ENCODE data around the gene PRDM16.

PRDM16 gene

DNA sequence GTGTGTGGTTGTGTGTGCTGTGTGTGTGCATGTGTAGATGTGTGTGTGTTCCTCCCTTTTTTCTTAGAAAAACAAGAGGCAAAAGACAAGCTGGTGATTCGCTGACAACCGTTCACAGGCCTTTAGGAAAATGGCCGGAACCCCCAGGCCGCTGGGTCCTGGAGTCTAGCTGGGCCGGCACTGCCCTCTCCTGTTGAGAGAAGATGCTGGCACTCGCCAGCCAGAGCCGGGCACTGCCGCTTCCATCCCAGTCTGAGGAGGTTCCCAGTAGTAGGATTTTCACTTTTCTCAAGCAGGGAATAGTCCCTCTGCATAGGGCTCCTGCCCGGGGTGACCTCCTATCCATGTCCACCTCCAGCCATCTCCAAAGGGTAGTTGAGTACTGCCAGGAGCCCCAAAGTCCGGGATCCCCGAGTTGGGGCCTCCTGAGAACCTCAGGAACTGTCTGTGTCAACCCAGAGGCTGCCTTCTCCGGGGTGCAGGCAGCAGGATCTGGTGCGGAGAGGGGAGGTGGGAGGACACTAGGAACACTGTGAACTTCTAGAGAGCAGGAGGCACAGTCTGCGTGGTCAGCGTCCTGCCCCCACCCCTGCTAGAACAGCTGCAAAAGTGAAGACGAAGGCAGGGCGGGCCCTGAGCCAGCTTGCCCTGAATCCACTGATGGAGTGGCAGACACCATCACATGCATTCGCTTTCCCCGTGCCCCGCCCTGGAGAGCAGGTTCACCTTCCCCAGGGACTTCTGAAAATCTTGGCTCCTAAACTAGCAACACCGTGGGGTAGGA is 341.3 kb downstream of the PRDM16 start:
- no peak for DNase-seq

DNA sequence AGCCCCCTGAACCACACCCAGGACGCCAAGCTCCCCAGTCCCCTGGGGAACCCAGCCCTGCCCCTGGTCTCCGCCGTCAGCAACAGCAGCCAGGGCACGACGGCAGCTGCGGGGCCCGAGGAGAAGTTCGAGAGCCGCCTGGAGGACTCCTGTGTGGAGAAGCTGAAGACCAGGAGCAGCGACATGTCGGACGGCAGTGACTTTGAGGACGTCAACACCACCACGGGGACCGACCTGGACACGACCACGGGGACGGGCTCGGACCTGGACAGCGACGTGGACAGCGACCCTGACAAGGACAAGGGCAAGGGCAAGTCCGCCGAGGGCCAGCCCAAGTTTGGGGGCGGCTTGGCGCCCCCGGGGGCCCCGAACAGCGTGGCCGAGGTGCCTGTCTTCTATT is 342.8 kb downstream of the PRDM16 start:
- DNase-seq, result no peak

DNA sequence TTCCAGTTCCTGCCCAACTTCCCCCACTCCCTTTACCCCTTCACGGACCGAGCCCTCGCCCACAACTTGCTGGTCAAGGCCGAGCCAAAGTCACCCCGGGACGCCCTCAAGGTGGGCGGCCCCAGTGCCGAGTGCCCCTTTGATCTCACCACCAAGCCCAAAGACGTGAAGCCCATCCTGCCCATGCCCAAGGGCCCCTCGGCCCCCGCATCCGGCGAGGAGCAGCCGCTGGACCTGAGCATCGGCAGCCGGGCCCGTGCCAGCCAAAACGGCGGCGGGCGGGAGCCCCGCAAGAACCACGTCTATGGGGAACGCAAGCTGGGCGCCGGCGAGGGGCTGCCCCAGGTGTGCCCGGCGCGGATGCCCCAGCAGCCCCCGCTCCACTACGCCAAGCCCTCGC is 343.4 kb downstream of the PRDM16 start:
- DNase-seq, result no peak

DNA sequence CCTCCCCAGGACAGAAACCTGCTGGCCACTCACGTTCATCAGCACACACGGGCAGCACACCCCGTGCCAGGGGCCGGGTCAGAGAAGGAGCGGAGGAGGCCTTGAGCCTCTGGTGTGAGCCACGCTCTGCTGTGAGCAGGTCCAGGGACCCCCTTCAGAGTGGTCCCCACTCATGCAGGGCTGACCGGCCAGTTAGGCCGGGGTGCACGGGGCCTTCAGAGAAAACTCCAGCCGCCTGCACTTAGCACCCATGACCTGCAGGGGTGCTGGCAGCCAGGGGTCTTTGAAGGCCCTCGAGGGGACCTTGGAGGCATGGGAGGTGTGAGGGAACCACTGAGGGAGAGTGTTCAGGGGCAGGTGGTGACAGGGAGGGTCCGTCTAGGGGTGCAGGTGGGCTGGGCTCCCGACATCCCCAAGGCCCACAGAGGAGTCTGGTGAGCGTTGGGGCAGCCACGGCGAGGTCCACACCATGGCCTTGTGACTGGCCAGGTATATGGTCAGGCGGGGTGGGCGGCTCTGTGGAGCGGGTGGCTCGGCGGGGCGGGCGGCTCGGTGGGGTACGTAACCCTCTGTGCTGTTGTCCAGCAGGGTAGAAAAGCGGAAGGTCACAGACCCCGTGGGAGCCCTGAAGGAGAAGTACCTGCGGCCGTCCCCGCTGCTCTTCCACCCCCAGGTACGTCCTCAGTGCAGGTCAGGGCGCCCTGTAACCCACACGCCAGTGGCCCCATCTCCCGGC is 345.1 kb downstream of the PRDM16 start:
- DNase-seq, result no peak

DNA sequence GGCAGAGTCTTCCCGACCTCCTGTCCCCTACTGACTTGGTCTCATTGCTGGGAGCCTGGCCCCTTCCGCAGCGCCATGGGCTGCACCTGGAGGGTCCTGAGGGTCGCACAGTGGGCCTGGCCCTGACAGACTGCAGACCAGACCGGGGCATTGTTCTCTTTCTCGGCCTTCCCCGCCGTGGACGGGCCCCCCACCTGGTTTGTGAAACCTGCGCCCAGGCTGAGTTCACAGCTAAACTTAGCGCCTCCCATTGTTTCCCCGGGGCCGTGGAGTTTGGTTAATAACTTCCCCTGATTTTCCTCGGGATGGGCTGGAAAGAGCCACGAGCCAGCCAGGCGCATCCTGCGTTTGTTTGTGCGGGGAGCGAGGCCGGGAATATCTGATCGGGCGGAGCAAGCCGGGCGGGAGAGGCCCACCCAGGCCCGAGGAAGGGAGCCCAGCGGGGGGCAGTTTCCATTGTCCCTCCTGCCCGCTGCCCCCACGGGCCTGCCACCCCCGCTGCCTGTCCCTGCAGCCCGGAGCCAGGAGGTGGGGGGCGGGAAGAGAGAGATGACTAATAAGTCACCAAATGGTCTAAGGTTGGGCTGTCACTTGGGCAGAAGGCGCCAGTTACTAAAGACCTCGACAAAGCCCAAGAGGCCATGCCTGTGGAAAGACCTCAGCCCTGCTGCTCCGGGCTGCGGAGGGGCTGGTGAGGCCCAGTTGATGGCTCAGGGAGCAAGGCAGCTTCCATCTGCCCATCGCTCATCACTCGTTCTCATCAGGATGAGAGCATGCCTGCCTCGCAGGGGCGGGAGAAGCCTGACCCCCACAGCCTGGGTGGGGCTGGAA is 346.5 kb downstream of the PRDM16 start:
- no peak for DNase-seq

DNA sequence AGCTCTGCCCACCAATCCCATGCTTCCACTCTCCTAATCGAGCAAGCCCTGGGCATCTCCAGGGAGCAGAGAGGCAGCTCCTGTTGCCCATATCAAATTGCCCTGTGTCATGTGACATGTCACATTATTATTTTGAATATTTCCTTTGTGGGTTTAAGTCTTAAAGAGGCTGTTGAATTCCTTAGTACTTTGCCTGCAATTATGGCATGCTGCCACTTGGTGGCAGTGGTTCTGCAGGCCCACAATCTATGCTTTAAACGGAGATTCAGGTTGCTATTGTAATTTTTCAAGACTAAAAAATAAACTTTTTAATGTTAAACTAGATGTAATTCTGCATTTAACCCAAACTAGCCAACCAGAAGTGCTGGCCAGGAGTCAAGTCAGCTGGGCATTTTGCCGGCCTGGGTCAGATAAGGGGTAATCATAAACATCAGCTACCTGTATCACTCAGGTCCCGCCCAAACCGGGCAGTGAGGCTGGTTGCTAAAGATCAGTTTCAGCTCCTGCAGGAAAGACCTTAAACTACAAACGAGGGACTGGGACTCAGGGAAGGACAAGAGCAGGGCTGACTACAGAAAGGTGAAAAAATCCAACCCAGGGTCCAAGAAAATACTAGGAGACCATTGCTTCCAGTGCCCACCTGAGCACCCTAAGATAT is 348.2 kb downstream of the PRDM16 start:
- DNase-seq, result no peak

DNA sequence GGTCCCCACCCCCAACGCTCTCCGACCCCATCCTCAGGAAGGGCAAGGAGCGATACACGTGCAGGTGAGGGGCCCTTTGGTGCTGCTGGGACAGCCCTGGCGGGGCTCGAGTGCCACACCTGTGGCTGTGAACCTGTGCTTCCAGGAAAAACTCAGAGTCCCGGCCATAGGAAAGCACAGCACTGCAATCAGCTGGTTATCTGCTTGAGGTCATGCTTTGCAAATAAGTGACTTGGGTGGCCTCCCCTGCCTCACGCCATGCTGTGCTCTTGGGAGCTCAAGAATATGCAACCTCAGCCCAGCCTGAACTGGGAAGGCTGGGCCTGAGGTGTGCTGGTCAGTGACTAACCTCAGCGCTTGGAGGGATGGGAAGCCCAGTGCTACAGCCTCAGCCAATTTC is 348.9 kb downstream of the PRDM16 start:
- DNase-seq, result no peak

DNA sequence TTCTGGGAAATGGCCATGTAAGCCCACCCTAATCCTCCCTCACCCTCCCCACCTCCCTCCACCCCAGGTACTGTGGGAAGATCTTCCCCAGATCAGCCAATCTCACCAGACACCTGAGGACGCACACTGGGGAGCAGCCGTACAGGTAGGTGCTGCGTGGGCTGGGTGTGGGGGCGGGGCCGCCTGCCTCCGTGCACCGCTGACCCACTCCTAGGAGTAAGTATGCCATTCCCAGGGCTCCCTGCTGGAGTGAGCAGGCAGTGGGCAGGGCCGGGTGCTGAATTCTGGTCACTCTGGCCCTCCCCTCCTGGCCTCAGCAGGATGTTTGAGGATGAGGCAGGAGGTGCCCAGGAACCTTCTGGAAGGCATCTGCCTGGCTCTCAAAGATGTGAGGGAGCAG is 349.6 kb downstream of the PRDM16 start:
- no peak for DNase-seq

DNA sequence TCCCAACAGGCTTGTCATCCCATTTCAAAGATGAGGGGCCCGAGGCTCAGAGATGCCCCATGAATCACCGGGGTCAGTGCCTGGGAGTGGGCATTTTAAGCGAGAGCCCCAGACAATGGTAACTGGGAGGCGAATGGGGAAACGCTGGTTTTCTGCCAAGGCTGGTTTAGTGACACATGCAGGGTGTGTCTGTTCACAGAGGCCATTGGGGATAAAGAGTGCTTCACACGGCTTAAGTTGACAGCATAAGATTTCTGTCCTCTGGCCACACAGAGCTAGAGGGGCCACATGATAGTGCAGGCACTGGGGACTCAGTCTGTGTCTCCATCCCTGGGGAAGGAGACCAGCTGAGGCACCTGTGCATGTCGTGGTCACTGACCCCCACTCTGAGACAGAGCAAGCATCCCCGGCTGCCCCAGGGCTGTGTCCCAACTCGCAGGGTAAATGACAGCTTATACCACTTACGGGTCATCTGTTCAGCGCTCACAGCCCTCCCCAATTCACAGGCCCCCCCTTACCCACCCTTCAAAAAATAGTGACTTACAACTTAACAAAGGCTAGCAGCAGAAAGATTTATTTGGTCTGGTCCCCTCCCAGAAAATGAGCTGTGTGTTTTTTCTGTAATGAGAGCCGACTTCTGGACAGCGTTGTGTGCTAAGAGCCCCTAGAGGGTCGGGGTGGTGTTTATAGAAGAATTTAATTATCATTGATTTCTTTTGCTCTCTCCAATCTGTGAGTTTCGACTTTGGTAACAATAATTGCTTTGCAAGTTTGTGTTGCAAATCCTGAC is 350.6 kb downstream of the PRDM16 start:
- DNase-seq, result no peak

DNA sequence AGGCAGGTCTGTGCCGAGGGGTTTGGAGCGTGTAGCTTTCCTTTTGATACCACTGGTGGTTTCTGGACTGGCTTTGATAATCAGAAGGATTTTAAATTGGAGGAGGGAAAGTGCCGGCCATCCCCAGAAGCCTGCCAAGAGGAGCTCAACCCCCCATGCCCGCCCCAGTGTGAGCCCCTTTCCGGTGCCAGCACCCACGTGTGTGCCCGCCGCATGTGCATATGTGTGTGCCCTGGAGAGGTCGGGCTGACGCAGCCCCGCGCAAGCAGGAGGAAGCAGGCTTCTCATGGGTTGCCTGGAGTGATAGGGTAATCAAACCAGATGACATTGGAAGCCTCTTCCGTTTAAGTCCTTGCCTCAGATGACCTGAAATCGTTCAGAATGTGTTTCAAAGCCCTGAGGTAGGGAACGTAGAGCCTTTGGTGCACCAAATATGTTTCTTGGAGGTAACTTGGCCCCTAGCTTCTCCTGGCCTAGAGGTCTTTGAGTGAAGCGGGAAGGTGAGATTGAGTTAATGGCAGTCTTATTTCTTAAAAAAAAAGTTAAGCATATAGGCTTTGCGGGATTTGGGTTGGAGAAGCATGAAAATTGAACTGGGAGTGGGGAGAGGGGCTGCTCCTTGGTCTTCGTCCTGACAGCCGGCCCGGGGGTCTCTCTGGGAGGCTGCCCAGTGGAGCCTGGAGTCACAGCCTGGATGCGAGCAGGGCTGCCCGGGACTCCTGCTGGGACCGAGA is 351.4 kb downstream of the PRDM16 start:
- no peak for DNase-seq

DNA sequence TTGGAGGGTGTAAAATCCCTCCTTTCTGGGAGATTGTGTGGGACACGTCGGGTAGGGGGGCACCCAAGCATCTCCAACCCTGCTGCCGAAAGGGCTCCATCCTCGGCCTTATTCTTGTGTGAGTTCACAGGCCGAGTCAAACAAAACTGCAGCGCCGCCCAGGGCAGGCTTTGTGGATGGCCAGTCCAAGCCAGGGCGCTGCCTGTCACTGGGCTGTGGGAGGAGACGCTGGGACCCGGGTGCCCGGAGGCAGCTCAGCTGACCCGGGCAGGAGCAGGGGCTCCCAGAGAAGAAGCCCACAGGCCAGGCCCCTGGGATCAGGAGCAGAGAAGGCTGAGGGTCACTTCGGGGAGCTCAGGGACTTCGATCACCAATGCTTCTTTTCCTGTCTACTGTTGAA is 353.6 kb downstream of the PRDM16 start:
- no peak for DNase-seq

DNA sequence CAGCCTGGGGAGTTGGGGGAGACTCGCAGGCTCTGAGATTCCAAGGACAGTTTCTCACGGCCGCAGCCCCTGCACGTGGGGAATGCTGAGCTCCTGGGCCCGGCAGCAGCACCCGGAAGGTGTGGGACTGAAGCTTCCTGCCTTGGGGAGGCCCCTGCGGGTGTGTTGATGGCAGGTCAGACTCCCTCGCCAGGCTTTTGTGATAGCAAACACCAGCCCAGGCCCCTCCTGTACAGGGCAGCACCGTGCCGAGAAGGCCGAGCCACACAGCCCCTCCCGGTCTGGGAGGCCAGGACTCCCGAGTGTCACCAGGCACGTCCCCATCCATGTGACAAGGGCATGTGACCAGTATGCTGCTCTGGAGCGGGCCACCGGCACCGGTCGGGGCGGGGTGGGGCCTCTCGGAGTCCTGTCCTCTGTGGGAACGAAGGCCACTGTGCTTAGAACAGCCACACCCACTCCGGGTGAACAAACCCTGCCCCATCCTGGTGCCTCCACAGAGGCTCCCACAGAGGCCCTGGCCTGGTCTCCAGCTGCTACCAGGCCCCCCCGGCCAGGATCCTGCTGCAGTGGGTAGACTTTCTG is 354.3 kb downstream of the PRDM16 start:
- no peak for DNase-seq

DNA sequence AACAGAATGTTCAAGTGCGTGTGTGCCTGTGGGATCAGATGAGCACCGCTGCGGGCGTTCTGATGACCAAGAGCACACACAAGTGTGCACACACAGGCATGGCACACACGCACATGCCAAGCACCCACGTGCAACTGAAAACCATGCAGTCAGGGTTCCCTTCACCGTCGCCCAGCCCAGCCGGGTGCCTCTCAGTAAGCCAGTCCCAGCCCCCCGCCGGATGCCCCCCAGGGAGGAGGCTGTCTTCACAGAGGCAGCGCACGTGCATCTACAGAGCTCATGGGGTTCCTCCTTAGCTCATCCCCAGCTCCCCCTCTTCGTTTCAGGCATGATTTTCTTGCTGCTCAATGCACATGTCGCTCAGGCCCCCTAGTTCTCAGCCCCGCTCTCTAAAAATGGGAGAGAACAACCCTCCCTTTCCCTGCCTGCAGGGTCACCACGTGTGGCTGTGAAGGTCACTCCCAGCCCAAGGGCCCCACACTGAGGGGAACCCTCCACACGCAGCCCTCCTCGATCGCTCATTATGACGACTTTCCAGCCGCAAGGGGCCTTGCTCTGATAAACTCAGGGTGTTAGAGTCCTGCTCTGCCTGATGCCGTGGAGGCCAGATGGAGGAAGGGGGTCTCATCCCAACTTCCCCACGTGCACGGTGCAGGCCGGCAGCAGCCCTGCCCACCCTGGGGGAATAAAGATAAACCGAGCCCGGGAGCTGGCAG is 355.1 kb downstream of the PRDM16 start:
- DNase-seq, result no peak

DNA sequence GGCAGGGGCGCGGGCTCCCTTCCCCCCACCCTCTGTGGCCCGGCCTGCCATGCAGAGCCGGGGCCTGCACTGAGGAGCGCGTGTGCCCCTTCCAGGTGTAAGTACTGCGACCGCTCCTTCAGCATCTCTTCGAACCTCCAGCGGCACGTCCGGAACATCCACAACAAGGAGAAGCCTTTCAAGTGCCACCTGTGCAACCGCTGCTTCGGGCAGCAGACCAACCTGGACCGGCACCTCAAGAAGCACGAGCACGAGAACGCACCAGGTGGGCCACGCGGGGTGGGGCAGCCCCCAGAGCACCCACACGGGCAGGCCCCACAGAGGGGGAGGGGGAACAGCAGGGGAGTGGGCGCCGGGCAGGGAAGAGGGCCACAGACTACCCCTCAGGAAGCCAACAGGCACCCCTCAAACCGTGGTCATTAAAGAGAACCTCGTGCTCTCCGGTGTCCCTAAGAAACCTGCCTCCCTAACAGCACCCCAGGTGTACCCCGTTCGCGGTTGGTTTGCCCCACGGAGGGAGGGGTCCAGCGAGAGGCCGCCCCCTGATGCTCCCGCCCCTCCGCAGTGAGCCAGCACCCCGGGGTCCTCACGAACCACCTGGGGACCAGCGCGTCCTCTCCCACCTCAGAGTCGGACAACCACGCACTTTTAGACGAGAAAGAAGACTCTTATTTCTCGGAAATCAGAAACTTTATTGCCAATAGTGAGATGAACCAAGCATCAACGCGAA is 356.6 kb downstream of the PRDM16 start:
- no peak for DNase-seq

DNA sequence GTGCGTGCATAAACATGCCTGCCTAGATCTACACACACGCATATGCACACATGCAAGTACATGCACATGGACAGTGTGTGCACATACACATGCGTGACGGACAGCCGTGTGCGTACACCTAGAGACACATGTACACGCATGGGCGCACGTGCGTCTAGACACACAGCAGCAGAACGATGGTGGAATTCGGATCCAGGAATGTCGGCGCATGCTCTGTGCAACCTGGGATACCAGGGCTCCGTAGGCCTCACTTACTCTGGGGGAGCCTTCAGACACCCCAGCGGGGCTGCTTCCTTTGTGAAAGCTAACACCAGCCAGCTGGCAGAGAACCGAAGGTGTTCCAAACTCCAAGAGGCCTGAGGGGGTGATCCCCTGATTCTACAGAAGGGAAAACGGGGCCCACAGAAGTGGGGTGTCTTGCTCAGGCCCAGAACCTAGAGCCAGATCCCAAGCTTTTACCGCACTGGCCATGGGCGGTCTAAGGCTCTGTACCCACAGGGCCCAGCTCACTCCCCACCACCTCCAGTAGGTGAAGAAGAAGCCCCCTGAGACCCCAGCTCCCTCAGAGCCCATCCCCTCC is 358.0 kb downstream of the PRDM16 start:
- no peak for DNase-seq

DNA sequence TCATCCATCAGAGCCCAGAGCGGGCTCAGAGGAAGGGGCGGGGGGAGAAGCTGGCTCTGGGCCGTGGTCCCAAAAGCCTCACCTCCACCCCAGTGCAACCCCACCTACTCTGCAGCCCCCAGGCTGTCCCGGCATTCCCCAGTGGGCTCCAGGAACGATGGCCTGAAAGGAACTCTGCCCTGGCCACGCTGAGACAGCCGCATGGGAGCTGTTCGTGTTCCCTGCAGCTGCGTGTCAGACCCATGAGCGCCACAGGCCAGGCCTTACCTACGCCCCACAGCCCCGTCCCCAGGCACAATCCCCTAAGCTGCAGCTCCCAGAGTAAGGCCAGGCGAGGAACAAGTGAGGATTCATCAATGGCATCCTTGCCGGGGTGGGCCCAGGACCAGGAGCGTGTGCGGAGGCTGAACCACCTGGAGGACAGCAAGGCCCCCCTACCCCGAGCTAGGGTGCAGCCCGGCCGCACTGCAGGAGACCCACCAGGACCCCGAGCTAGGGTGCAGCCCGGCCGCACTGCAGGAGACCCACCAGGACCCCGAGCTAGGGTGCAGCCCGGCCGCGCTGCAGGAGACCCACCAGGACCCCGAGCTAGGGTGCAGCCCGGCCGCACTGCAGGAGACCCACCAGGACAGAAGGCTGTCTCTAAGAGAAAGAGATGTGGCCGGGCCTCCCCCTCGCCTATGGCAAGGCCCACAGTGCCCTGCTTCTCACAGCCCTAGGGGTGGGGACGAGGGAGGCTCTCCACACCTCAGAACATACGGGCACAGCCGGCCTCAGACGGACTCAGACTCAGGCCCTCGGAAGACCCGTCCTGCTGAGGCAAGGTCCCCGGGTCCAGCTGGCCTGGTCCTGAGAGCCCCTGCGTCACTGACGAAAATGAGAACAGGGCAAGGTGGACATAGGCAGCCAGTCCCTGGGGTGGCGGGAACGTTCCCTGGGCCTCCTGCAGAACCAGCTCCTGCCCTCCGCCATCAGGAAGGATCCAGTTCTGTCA is 359.0 kb downstream of the PRDM16 start:
- no peak for DNase-seq

DNA sequence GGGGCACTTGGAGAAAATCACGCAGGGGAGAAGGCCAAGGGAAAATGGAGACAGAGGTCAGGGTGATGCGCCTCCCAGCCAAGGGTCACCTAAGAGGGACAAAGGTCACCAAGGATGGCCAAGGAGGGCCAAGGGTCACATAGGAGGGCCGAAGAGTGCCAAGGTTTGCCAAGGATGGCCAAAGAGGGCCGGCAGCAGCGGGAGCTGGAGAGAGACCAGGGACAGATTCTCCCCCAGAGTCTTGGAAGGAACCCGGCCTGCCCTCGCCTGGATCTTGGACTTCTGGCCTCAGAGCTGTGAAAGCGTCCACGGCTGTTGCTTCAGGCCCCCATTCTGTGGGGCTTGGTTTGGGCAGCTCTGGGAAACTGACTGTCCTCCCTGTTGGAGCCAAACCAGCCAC is 359.9 kb downstream of the PRDM16 start:
- DNase-seq, result no peak

DNA sequence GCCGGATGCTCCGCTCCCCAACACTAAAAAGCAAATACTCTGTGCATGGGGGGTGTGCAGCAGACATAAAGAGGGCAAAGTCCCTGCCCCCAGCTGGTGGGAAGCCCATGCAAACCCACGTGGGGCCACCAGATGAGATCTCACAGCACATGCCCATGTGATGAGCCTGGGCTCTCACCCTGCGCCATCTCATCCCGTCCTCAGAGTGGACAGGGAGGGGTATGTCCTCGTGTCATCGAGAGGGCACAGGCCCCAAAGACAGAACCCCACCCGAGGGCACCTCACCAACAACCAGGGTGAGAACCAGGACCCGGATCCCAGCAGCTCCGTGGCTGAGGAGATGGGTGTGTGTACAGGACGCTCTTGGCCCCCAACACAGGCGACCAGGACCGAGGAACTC is 360.3 kb downstream of the PRDM16 start:
- no peak for DNase-seq

Data from activated CD8-positive, alpha-beta memory T cell treated with anti-CD3 and anti-CD28 coated beads for 24 hours (primary cell).